Right lobe of liver (tissue), 6 donors: ENCODE results near the gene ACE. TPM values are rescaled to one million over a fixed set of nuclear protein-coding genes. Genes with fewer than 3 reads are reported as not detected.

ENCODE experiments used
- ATAC-seq, 4 donors: fragments of 200-7000 bp; cut with Tn5 transposase; one replicate each; pipeline ENCODE4 v1.9.1; 2020; ENCODE audit warnings: mild to moderate bottlenecking in 4 of 4, moderate library complexity in 4 of 4
- DNase-seq, 3 donors: peaks; one replicate each; pipeline ENCODE4 v3.0.0-alpha.2; 2020
- H3K27ac ChIP-seq, 3 donors: fragments of 200-600 bp; one replicate each; pipeline ENCODE4 v1.8.0; 2022
- H3K27me3 ChIP-seq, 2 donors: fragments of 200-600 bp; one replicate each; pipeline ENCODE4 v1.8.0; 2022
- H3K36me3 ChIP-seq, 4 donors: fragments of 200-600 bp; sonication (generic) in 1 of 4; one replicate each; pipeline versions ENCODE4 v1.5.1 to v1.8.0; 2017 to 2022; ENCODE audit warnings: control low read depth in 1 of 4
- H3K4me1 ChIP-seq, 4 donors: fragments of 200-600 bp; sonication (generic) in 1 of 4; one replicate each; pipeline versions ENCODE4 v1.5.1 to v1.8.0; 2017 to 2022; ENCODE audit warnings: control low read depth in 1 of 4
- H3K4me3 ChIP-seq, 3 donors: fragments of 200-600 bp; one replicate each; pipeline ENCODE4 v1.8.0; 2022
- H3K9me3 ChIP-seq, 4 donors: fragments of 200-600 bp; sonication (generic) in 1 of 4; one replicate each; pipeline versions ENCODE4 v1.5.1 to v1.8.0; 2017 to 2022; ENCODE audit warnings: control low read depth in 1 of 4
- POLR2A ChIP-seq: fragments of 450-650 bp; IDR thresholded peaks from one replicate; pipeline ENCODE4 v1.6.1; 2017; ENCODE audit warnings: antibody characterized with exemption, mild to moderate bottlenecking
- WGBS: methylation state at CpG from one replicate; pipeline ENCODE4 v1.1.6; 2018; ENCODE audit warnings: low coverage, low lambda C conversion rate; ENCODE audit not compliant: insufficient coverage; ENCODE audit errors: missing lambda C conversion rate; 5-methylcytosine and 5-hydroxymethylcytosine counted together
- intact Hi-C, 2 donors: fragments of 100-400 bp; cut with DNase I; formaldehyde crosslinking; loops; one replicate each; pipeline versions ENCODE4 v1.11.2 to v1.14.1; 2022
- total RNA-seq, 6 experiments: library from RNA; depleted of rRNA in 2 of 6; stranded (reverse); fragments of >200 nt in 2 of 6; fragmentation: NEBNext Ultra II Directional in 3 of 6; extraction: Animal tissue kit (Norgen Biotek cat#: 25700) in 3 of 6; gene quantifications; one replicate each; pipeline versions ENCODE4 v1.1.0 to v1.2.4, GENCODE V29; 2016 to 2023
- TF ChIP-seq, protein P1 (sequence below), 4 donors: fragments of 200-600 bp in 3 of 4; fragments of 450-650 bp in 1 of 4; IDR thresholded peaks; one replicate each; pipeline versions ENCODE4 v1.5.1 to v1.8.0; 2016 to 2022; ENCODE audit warnings: antibody characterized with exemption in 4 of 4, mild to moderate bottlenecking in 2 of 4
- donor health status: DM: no; HTN: yes; CAD: no.
- donor health status: DM: no; HTN: no; CAD: no.
- donor health status: DM: no; HTN: no; CAD: no.
- donor health status: DM: no; HTN: yes; CAD: no.
- donor health status: DM: no; HTN: yes; CAD: no.

Gene ACE
- total RNA-seq, 6 experiments from 2014 or later: 0.75 to 9.4 (median 5.1) TPM

DNA sequence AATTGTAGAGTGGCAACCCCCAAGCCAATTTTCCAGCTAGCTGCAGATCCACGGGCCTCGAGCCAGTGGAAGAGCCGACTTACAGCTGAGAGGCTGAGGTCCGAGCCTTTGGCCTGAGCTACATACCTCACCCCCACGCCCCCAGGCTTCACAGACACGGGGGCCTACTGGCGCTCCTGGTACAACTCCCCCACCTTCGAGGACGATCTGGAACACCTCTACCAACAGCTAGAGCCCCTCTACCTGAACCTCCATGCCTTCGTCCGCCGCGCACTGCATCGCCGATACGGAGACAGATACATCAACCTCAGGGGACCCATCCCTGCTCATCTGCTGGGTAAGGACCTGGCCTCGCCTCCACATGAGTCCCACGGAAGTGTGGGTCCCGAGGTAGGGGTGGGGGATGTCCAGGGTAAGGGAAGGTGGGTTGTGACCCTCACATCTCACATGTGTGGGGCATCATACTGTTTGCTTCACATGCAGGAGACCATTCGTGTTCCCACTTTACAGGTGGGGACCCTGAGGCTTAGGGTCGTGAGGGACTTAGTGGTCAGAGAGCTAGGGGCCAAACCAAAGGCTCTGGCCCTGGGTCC lies 3.4 kb downstream of the ACE start:
- Histone ChIP-seq H3K27me3 (peaks cover 0 to 7% of the 10 kb centered on the region in 2 donors), H3K9me3 (no peaks in the 10 kb centered on the region), H3K4me3 (no peak overlapping the region), H3K36me3 (no peaks in the 10 kb centered on the region), H3K27ac (no peak overlapping the region), H3K4me1 (peaks cover 0 to 10% (median 0%) of the 10 kb centered on the region in 4 donors)
- TF ChIP-seq, protein P1, sequence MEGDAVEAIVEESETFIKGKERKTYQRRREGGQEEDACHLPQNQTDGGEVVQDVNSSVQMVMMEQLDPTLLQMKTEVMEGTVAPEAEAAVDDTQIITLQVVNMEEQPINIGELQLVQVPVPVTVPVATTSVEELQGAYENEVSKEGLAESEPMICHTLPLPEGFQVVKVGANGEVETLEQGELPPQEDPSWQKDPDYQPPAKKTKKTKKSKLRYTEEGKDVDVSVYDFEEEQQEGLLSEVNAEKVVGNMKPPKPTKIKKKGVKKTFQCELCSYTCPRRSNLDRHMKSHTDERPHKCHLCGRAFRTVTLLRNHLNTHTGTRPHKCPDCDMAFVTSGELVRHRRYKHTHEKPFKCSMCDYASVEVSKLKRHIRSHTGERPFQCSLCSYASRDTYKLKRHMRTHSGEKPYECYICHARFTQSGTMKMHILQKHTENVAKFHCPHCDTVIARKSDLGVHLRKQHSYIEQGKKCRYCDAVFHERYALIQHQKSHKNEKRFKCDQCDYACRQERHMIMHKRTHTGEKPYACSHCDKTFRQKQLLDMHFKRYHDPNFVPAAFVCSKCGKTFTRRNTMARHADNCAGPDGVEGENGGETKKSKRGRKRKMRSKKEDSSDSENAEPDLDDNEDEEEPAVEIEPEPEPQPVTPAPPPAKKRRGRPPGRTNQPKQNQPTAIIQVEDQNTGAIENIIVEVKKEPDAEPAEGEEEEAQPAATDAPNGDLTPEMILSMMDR (IDR thresholded peaks at IDR 0.05): no peak
- TF ChIP-seq POLR2A: no peak
- ATAC-seq (no peak), DNase-seq (peak in 1 of 3 donors; percentile 36)
- WGBS: 89% methylated on average over 12 of the region's 21 CpGs
- intact Hi-C loops: no loop called here

DNA sequence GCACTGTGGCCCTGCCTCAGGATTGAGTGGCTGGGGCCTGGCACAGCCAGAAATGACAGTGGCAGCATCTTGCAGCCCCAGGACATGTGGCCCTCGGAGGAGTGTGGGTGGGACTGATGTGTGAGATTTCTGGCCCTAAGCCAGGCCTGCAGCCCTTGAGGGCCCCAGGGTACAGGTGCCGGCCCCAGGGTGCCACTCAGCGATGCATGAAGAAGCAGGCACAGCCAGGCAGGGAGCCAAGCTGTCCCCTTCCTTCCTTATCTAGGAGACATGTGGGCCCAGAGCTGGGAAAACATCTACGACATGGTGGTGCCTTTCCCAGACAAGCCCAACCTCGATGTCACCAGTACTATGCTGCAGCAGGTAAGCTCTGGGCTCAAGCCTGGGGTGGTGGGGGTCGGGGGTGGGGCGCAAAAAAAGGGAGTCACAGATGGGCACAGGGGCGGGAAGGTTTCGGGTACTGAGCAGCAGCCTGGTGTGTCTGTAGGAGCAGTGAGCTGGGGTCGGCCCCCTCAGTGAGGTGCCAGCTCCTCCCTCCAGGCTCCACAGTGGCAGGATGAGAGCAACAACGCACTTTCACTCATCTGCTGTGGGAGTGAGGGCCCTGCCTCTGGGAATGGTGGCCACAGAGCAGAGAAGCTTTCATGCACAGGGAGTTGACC lies 4.1 kb downstream of the ACE start:
- TF ChIP-seq POLR2A: no peak
- TF ChIP-seq, protein P1 (IDR thresholded peaks at IDR 0.05): no peak
- Histone ChIP-seq H3K4me3 (no peak overlapping the region), H3K4me1 (peaks cover 0 to 10% (median 0%) of the 10 kb centered on the region in 4 donors), H3K36me3 (no peaks in the 10 kb centered on the region), H3K9me3 (no peaks in the 10 kb centered on the region), H3K27me3 (peaks cover 0 to 7% of the 10 kb centered on the region in 2 donors), H3K27ac (no peak overlapping the region)
- ATAC-seq (no peak), DNase-seq (peak in 1 of 3 donors; percentile 47)
- intact Hi-C loops: no loop called here
- WGBS: 70% methylated on average over 5 of the region's 11 CpGs

DNA sequence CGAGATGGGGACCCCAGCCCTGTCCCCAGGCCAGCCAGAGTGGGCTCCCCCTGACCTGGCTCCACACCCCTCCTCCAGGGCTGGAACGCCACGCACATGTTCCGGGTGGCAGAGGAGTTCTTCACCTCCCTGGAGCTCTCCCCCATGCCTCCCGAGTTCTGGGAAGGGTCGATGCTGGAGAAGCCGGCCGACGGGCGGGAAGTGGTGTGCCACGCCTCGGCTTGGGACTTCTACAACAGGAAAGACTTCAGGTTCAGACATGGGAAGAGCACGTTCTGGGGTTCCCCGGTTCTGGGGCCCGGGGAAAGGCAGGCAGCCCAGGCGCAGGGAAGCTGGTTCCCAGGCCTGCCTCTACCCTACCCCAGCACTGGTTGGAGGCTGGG lies 4.6 kb downstream of the ACE start:
- 100% methylated on average over 1 of the region's 16 CpGs for WGBS
- no peak for DNase-seq

DNA sequence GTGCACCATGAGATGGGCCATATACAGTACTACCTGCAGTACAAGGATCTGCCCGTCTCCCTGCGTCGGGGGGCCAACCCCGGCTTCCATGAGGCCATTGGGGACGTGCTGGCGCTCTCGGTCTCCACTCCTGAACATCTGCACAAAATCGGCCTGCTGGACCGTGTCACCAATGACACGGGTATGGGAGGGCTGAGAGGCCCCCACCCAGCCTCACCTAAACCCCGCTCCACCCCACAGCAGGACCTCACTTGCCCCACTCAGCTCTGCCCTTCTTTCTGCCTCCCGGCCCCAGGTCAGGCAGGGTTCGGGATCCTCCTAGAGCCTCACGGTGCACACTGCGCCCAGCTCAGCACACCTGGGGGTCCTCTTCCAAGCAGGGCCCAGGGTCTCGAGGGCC lies 5.6 kb downstream of the ACE start:
- Histone ChIP-seq H3K4me1 (peaks cover 0 to 7% (median 0%) of the 10 kb centered on the region in 4 donors), H3K4me3 (no peak overlapping the region), H3K27ac (no peak overlapping the region), H3K9me3 (no peaks in the 10 kb centered on the region), H3K36me3 (no peaks in the 10 kb centered on the region), H3K27me3 (peaks cover 0 to 7% of the 10 kb centered on the region in 2 donors)
- ATAC-seq (no peak), DNase-seq (no peak)
- WGBS: 70% methylated on average over 4 of the region's 16 CpGs
- intact Hi-C loops: no loop called here
- TF ChIP-seq, protein P1 (IDR thresholded peaks at IDR 0.05): no peak
- TF ChIP-seq POLR2A: no peak

More for the DNA sequence above, 4.6 kb downstream of the ACE start:
- Histone ChIP-seq H3K9me3 (no peaks in the 10 kb centered on the region), H3K4me3 (no peak overlapping the region), H3K36me3 (no peaks in the 10 kb centered on the region), H3K4me1 (peaks cover 0 to 10% (median 0%) of the 10 kb centered on the region in 4 donors), H3K27ac (no peak overlapping the region), H3K27me3 (peaks cover 0 to 7% of the 10 kb centered on the region in 2 donors)
- intact Hi-C loops: no loop called here
- ATAC-seq: no peak
- no peak for TF ChIP-seq POLR2A
- TF ChIP-seq, protein P1 (IDR thresholded peaks at IDR 0.05): no peak
